ENCODE data around the gene C1orf115. TPM values are rescaled to one million over a fixed set of nuclear protein-coding genes. Genes with fewer than 3 reads are reported as not detected.

The C1orf115 gene
- total and polyA plus RNA-seq, 2 of the 4 experiments (the other 2 are of a cell fraction), result 0.07 to 0.18 TPM

DNA sequence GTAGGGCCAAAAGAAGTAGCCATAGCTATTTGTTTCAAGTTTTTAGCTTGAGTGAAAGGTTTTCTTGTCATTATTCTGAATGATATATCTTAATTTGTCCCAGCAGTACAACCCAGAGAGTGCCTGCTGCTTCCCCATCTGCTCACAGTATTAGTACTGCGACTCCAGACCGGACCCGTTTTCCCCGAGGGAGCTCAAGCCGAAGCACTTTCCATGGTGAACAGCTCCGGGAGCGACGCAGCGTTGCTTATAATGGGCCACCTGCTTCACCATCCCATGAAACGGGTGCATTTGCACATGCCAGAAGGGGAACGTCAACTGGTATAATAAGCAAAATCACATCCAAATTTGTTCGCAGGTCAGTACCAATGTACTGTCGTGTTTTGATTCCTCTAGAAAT, 37.2 kb upstream of the C1orf115 start:
- ChIA-PET POLR2A (ENCODE audit: unreplicated experiment) (no interaction called here), CTCF (no interaction called here)
- ATAC-seq (ENCODE audit: low read depth), result no peak
- peaks cover 2% of the 10 kb centered on the region for H3K27me3 ChIP-seq (ENCODE audit: control insufficient read depth, insufficient read depth, low read length)
- H4K5ac ChIP-seq (ENCODE audit: low read depth, low read length), result no peak overlapping the region
- no peak overlapping the region for H3K18ac ChIP-seq (ENCODE audit: low read depth, low read length)
- H2AK5ac ChIP-seq (ENCODE audit: low read depth, low read length), result no peak overlapping the region
- intact Hi-C loops (cut with micrococcal nuclease), result no loop called here
- no peak overlapping the region for H3K4me2 ChIP-seq (ENCODE audit: low read depth, low read length)
- H3K36me3 ChIP-seq (ENCODE audit: control insufficient read depth, insufficient read depth, low read length), result no peaks in the 10 kb centered on the region
- no peak overlapping the region for H3K27ac ChIP-seq (ENCODE audit: insufficient read depth, low read length)
- H3K4me1 ChIP-seq (ENCODE audit: control insufficient read depth, insufficient read depth, low read length), result no peaks in the 10 kb centered on the region
- 86% methylated on average over 4 of the region's 13 CpGs; no CpG with 5 or more reads in 1 of the 2 experiments for WGBS, 2 experiments (ENCODE audit: extremely low coverage in 2 of 2, insufficient read length in 1 of 2)
- no peak overlapping the region for H2BK120ac ChIP-seq (ENCODE audit: low read depth, low read length)
- no peak overlapping the region for H2BK15ac ChIP-seq (ENCODE audit: low read depth, low read length)
- DNase-seq, result no peak
- H3K9ac ChIP-seq (ENCODE audit: low read depth, low read length), result no peak overlapping the region
- H3K4me3 ChIP-seq (ENCODE audit: insufficient read depth, low read depth, low read length), result no peak overlapping the region
- H2AK9ac ChIP-seq (replicated peaks; ENCODE audit: low read depth, low read length, poor library complexity), result no peak overlapping the region
- H2AFZ ChIP-seq (replicated peaks; ENCODE audit: low read length, poor library complexity), result no peak overlapping the region
- dilution Hi-C loops (cut with HindIII; ENCODE audit: low sequenced_read_pairs, unreplicated experiment), result no loop called here
- H3K23ac ChIP-seq (ENCODE audit: low read depth, low read length), result no peak overlapping the region
- H3K79me1 ChIP-seq (ENCODE audit: low read depth in 1 of 2, low read length in 2 of 2), result no peaks in the 10 kb centered on the region
- BruUV-seq (replicated peaks), result no TSS peak
- no peaks in the 10 kb centered on the region for H3K9me1 ChIP-seq (ENCODE audit: insufficient read depth, low read length)
- no peaks in the 10 kb centered on the region for H3K9me3 ChIP-seq (ENCODE audit: control insufficient read depth, insufficient read depth, low read length)
- in situ Hi-C loops (cut with MboI; ENCODE audit: low sequenced_read_pairs), result no loop called here
- H4K91ac ChIP-seq (ENCODE audit: insufficient read depth, low read depth, low read length), result no peak overlapping the region
- H4K20me1 ChIP-seq (ENCODE audit: insufficient read depth, low read length), result no peaks in the 10 kb centered on the region
- H2BK20ac ChIP-seq (ENCODE audit: low read depth, low read length), result no peak overlapping the region
- TF ChIP-seq ELK1 (IDR thresholded peaks at IDR 0.05; ENCODE audit: borderline replicate concordance, low read depth, low read length), result no peak
- no peak for TF ChIP-seq SMC3 (IDR thresholded peaks at IDR 0.05; ENCODE audit: low read depth, low read length)
- no peak for TF ChIP-seq USF2 (IDR thresholded peaks at IDR 0.05; ENCODE audit: low read depth, low read length)
- no peak for TF ChIP-seq FOS (IDR thresholded peaks at IDR 0.05; ENCODE audit: low read depth, low read length)
- no peak for TF ChIP-seq MAZ (IDR thresholded peaks at IDR 0.05; ENCODE audit: borderline replicate concordance, low read depth, low read length)
- TF ChIP-seq, protein P1, sequence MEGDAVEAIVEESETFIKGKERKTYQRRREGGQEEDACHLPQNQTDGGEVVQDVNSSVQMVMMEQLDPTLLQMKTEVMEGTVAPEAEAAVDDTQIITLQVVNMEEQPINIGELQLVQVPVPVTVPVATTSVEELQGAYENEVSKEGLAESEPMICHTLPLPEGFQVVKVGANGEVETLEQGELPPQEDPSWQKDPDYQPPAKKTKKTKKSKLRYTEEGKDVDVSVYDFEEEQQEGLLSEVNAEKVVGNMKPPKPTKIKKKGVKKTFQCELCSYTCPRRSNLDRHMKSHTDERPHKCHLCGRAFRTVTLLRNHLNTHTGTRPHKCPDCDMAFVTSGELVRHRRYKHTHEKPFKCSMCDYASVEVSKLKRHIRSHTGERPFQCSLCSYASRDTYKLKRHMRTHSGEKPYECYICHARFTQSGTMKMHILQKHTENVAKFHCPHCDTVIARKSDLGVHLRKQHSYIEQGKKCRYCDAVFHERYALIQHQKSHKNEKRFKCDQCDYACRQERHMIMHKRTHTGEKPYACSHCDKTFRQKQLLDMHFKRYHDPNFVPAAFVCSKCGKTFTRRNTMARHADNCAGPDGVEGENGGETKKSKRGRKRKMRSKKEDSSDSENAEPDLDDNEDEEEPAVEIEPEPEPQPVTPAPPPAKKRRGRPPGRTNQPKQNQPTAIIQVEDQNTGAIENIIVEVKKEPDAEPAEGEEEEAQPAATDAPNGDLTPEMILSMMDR (conservative IDR thresholded peaks at IDR 0.05; ENCODE audit: low read depth, low read length), result no peak
- no peak for TF ChIP-seq POLR2A (IDR thresholded peaks at IDR 0.05; ENCODE audit: low read depth, low read length)
- no peak for TF ChIP-seq CHD1 (IDR thresholded peaks at IDR 0.05; ENCODE audit: low read depth, low read length)
- TF ChIP-seq RCOR1 (IDR thresholded peaks at IDR 0.05; ENCODE audit: insufficient replicate concordance, low read length), result no peak
- TF ChIP-seq MAFK (IDR thresholded peaks at IDR 0.05; ENCODE audit: low read depth, low read length), result no peak
- TF ChIP-seq NFE2L2 (IDR thresholded peaks at IDR 0.05; ENCODE audit: low read depth, low read length), result no peak
- TF ChIP-seq BHLHE40 (IDR thresholded peaks at IDR 0.05; ENCODE audit: low read depth, low read length), result no peak
- no peak overlapping the region for H3K4ac ChIP-seq (ENCODE audit: low read depth, low read length)
- H3K14ac ChIP-seq (replicated peaks; ENCODE audit: low read depth, low read length), result no peak overlapping the region
- no peak overlapping the region for H3K56ac ChIP-seq (ENCODE audit: extremely low read depth, insufficient read depth, low read length)
- H2BK5ac ChIP-seq (ENCODE audit: low read depth, low read length, poor library complexity, severe bottlenecking), result no peak overlapping the region
- no peak overlapping the region for H4K8ac ChIP-seq (ENCODE audit: low read depth in 2 of 2, low read length in 2 of 2)
